ENCODE results near the gene LRRC41.

The LRRC41 gene

DNA sequence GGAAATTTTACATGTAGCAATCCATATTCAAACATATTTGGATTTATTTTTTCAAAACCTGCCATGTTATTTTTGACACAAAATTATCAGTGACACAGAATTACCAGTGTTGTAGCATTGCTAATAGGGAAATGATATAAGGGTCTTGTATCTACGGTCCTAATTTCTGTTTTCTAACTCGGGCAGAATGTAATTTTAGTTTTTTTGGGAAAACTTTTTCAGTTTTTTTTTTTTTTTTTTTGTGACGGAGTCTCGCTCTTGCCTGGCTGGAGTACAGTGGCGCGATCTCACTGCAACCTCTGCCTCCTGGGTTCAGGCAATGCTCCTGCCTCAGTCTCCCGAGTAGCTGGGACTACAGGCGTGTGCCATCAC lies 2.7 kb upstream of the LRRC41 start:
- H3K27ac ChIP-seq, result no peak overlapping the region
- TF ChIP-seq, protein P1, sequence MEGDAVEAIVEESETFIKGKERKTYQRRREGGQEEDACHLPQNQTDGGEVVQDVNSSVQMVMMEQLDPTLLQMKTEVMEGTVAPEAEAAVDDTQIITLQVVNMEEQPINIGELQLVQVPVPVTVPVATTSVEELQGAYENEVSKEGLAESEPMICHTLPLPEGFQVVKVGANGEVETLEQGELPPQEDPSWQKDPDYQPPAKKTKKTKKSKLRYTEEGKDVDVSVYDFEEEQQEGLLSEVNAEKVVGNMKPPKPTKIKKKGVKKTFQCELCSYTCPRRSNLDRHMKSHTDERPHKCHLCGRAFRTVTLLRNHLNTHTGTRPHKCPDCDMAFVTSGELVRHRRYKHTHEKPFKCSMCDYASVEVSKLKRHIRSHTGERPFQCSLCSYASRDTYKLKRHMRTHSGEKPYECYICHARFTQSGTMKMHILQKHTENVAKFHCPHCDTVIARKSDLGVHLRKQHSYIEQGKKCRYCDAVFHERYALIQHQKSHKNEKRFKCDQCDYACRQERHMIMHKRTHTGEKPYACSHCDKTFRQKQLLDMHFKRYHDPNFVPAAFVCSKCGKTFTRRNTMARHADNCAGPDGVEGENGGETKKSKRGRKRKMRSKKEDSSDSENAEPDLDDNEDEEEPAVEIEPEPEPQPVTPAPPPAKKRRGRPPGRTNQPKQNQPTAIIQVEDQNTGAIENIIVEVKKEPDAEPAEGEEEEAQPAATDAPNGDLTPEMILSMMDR (IDR thresholded peaks at IDR 0.05), result no peak
- TF ChIP-seq ZFX (IDR thresholded peaks at IDR 0.05; ENCODE audit: borderline replicate concordance), result no peak

DNA sequence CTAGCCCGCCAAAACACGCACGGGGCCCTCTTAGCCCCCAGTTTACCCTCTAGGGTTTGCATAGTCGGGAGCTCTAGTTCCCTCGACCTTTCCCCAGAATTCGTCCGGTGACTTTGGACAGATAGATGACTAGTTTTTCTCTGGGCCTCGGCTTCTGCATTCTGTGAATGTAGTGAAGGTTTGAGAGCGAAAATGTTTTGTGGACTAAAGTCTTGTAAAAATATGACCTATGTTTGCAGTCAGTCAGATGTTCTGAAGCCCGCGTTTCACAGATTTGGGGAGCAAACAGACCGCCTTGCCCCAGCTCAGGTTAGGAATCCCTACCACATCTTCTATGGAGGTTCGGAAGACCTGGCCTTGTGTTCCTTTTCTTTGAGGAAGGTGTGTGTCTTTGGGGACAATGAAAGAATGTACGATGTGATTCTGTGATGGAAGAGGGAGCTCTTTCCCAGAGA lies 483 bp upstream of the LRRC41 start:
- TF ChIP-seq, protein P1 (IDR thresholded peaks at IDR 0.05), result 0 out of 2 replicates have a peak, but pooled peaks have one; percentile 5
- no peak for TF ChIP-seq ZFX (IDR thresholded peaks at IDR 0.05; ENCODE audit: borderline replicate concordance)
- H3K27ac ChIP-seq, result peak overlapping the region; percentile 94

DNA sequence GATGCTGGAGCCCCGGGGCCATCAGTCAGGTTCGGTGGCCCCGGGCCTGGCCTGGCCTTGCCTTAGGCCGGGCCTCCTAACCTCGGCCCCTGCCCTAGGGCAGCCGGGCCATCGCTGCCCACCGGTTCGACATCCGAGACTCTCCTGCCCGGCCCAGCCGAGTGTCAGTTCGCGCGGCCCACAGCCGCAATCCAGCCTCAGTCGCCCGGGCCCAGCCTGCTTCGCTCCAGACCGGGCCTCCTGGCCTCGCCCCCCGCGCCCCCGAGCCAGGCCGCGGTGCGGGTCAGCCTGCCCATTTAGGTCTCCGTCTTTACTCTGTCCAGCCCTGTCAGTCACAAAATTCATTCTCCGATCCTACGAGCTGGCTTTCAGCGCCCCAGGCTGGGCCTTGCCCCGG lies 777 bp downstream of the LRRC41 start:
- TF ChIP-seq ZFX (IDR thresholded peaks at IDR 0.05; ENCODE audit: borderline replicate concordance), result no peak
- TF ChIP-seq, protein P1 (IDR thresholded peaks at IDR 0.05), result no peak
- H3K27ac ChIP-seq, result peak overlapping the region; percentile 94

DNA sequence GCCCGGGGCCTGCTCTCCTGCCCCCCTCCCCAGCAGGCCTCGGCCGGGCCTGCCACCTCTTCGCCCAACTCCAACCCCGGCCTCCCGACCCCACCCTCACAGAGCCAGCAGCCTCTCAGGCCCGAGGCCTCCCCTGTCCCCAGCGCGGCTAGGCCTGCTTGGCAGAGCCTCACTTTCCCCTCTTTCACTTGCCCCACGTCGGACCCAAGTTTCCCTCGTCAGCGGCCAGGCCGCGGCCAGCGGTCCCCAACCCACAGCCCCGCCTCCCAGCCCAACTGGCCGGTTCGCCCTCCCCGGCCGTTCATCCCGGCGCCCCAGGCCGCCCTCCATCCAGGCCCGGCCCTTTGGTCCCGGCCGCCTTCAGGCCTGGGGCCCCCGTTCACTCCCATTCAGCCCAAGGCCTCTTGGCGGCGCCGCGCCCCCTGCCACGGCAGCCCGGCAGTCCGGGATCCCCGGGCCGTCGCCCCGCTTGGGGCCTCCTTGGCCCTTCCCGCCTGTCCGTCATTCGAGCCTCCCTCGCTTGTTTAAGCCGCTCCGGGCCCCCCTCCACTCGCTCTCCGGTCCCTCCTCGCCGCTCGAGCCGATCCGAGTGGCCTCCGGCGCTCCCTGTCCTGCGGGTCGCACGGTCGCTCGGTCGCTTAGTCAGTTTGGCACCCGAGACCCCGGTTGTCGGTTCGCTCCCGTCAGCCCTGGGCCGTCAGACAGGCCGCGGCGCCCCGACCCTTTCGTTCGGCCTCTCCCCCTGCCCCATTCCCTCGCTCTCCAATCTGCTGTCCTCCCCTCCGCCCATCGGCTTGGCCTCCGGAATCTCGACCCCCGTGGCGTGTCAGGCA lies 1.4 kb downstream of the LRRC41 start:
- H3K27ac ChIP-seq, result peak overlapping the region; percentile 94
- TF ChIP-seq, protein P1 (IDR thresholded peaks at IDR 0.05), result peak; percentile 29
- 0 out of 2 replicates have a peak, but pooled peaks have one; percentile 66 for TF ChIP-seq ZFX (IDR thresholded peaks at IDR 0.05; ENCODE audit: borderline replicate concordance)

DNA sequence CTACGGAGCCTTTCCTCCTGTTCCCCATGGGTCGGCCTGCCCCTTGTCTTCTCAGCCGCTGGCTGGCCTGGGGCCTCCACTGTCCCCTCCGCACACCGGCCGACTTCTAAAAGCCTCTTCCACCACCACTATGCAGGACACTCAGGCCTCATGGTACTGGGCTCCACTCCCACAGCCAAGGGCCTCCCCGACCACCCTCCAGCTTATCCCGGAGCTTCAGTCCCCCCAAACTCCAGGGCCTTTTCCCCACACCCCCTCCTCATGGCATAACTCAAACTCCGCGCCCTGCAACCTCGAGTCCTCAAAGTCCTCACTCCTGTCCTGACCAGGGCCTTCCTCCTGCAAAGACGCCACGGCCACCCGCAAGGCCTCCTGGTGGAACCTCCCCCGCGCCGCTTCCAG lies 2.0 kb downstream of the LRRC41 start:
- TF ChIP-seq ZFX (IDR thresholded peaks at IDR 0.05; ENCODE audit: borderline replicate concordance), result no peak
- TF ChIP-seq, protein P1 (IDR thresholded peaks at IDR 0.05), result no peak
- H3K27ac ChIP-seq, result peak overlapping the region; percentile 94

DNA sequence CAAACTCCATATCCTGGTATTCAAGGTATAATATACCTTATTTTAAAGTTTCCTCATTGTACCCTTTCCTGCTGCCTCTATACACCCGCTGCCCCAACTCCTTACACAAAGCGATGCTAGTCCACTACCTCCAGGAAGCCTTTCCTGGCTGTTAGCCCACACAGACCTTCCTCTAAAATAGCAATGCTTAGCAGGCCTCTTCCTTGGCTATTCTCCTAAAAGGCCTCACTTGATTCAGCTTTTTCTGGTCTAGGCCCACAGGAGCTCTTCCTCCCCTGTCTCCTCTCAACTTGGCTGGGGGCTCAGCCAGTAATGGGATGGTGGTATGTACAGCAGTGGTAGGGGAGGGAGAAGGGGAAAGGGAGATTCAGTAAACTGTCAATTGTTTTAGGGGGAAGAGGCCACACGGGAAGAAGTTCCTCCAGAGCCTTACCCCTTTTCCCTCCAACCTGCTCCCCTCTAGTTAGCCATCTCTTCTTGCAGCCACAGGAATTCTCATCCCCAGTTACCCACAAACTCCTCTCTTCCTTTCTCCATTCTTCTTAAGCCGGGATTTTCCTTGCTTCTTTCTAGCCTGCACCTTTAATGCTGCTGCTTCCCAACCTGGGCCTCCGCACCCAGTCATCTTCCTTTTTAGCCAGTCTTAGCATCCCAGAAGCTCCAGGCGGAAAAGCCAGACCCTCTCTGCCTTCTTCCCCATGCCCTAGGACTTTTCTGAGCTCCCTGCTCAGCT lies 2.6 kb downstream of the LRRC41 start:
- TF ChIP-seq, protein P1 (IDR thresholded peaks at IDR 0.05), result no peak
- no peak for TF ChIP-seq ZFX (IDR thresholded peaks at IDR 0.05; ENCODE audit: borderline replicate concordance)
- peak overlapping the region; percentile 94 for H3K27ac ChIP-seq
